ENCODE data around the gene NNAT.

The NNAT gene

DNA sequence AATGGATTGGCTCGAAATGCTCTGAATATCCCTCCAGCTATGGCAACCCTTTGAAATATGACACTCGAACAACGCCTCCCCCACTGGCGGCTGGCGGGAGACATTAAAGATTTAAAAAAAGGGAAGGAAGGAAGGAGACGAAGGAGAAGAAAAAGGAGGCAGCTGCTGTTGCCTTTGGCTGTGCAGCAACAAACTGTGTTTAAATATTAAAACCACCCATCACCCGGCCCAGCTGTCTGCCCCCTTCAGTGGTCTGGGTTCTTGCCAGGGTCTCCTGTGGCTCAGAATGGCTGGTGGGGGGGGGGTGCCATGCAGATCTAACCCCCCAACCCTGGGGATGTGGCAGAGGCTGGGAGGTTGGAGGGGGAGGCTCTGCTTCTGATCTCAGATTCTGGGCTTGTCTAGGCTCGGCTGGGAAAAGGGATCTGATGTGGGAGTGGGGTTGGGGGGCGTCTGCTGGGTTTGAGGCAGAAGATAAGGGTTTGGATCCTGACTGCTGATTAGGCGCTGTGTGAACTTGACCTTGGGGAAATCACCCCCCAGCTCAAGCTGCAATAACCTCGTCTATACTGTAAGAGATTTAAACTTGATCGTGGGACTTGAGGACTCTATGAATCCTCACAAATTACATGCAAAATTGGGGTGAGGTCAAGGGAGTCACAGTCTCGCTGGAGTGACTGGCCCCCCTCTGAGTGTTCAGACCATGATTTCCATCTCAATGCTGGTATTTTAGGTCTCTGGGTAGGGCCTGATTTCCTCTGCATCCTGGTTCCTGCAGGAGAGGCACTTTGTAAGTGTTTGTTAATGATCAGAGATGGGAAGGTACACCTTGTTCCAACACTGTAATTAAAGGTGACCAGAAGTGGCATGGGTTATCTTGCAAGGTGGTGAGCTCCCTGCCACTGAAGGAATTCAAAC lies 46.9 kb downstream of the NNAT start:
- DNase-seq = peak; percentile 88

DNA sequence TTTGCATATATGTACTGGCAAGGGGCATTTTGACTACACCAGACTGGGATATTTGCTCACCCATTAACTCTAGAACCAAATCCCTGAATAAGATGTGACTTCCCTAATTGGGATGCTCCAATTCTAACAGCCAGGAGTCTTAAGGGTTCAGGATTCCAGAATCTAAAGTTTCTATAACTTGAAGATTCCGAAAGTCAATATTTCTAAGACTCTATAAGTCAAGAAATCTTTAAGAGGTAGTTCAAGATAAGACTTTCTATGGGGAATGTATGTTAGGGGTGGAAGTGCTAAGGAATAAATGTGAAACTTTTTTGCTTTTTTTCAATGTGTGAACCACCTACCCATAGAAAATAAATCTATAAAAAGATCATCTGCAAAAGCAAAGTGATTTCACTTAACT lies 49.4 kb downstream of the NNAT start:
- DNase-seq = no peak

DNA sequence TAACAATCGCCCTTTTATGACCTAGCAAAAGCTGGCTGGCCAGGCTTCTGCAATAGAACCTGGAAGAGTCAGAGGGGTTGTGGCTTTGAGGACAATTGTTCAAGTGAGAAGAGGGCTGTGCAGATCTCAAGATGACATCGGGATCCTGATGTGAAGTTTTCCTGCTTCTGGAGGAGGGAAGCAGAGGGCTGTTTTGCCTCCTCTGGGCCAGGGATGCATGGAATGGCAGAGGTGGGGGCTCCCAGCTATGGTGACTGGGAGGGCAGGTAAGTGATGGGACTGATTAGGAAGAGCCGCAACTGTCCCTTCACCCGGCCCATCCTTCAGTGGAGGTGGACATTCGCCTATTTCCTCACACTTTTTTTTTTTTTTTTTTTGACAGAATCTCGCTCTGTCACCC lies 50.0 kb downstream of the NNAT start:
- no peak for DNase-seq

Measured in NCI-H1092 treated with DMSO at 0.1 percent for 48 hours (cell line).